ENCODE measurements around the gene MYO1D.

- no peak for TF ChIP-seq CEBPB (IDR thresholded peaks at IDR 0.05)
- no peak for TF ChIP-seq RAD21 (IDR thresholded peaks at IDR 0.05; ENCODE audit: low read depth)
- no peak for TF ChIP-seq TAF1 (IDR thresholded peaks at IDR 0.05; ENCODE audit: low read depth)
- TF ChIP-seq, protein P1, sequence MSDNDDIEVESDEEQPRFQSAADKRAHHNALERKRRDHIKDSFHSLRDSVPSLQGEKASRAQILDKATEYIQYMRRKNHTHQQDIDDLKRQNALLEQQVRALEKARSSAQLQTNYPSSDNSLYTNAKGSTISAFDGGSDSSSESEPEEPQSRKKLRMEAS (IDR thresholded peaks at IDR 0.05), result no peak
- TF ChIP-seq, protein P2, sequence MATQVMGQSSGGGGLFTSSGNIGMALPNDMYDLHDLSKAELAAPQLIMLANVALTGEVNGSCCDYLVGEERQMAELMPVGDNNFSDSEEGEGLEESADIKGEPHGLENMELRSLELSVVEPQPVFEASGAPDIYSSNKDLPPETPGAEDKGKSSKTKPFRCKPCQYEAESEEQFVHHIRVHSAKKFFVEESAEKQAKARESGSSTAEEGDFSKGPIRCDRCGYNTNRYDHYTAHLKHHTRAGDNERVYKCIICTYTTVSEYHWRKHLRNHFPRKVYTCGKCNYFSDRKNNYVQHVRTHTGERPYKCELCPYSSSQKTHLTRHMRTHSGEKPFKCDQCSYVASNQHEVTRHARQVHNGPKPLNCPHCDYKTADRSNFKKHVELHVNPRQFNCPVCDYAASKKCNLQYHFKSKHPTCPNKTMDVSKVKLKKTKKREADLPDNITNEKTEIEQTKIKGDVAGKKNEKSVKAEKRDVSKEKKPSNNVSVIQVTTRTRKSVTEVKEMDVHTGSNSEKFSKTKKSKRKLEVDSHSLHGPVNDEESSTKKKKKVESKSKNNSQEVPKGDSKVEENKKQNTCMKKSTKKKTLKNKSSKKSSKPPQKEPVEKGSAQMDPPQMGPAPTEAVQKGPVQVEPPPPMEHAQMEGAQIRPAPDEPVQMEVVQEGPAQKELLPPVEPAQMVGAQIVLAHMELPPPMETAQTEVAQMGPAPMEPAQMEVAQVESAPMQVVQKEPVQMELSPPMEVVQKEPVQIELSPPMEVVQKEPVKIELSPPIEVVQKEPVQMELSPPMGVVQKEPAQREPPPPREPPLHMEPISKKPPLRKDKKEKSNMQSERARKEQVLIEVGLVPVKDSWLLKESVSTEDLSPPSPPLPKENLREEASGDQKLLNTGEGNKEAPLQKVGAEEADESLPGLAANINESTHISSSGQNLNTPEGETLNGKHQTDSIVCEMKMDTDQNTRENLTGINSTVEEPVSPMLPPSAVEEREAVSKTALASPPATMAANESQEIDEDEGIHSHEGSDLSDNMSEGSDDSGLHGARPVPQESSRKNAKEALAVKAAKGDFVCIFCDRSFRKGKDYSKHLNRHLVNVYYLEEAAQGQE (IDR thresholded peaks at IDR 0.05; ENCODE audit: low read depth), result no peak
- no peak for TF ChIP-seq FOXM1 (IDR thresholded peaks at IDR 0.05; ENCODE audit: borderline replicate concordance, low read depth)
- no peak for TF ChIP-seq ZBTB7A (IDR thresholded peaks at IDR 0.05; ENCODE audit: low read depth)
- TF ChIP-seq CREB1 (IDR thresholded peaks at IDR 0.05; ENCODE audit: low read depth), result no peak
- no peak for TF ChIP-seq EP300 (IDR thresholded peaks at IDR 0.05; ENCODE audit: borderline replicate concordance)
- TF ChIP-seq TCF12 (IDR thresholded peaks at IDR 0.05; ENCODE audit: low read depth), result no peak
Measured at GRCh38 chr17:32824334-32824733, 52.6 kb downstream of the MYO1D start.

Measured in Ishikawa (cell line).